GM13976 (cell line): Measurements from ENCODE around the gene BDNF.

Experiments used
- DNase-seq: peaks from one replicate; pipeline ENCODE4 v3.0.0; 2012; ENCODE audit warnings: low spot score
- in situ Hi-C: fragments of 300-500 bp; cut with MboI; formaldehyde crosslinking; loops from one replicate; pipeline ENCODE4 v1.12.0; 2022; ENCODE audit warnings: low sequenced_read_pairs, mixed read lengths, inconsistent platforms; ENCODE audit not compliant: unreplicated experiment
- TF ChIP-seq, protein P1 (sequence below): IDR thresholded peaks from 2 replicates; pipeline ENCODE4 v1.5.1; 2012; ENCODE audit warnings: borderline replicate concordance, mild to moderate bottlenecking; ENCODE audit not compliant: insufficient read depth; ENCODE audit errors: extremely low read depth, missing control alignments, control extremely low read depth

BDNF gene

DNA sequence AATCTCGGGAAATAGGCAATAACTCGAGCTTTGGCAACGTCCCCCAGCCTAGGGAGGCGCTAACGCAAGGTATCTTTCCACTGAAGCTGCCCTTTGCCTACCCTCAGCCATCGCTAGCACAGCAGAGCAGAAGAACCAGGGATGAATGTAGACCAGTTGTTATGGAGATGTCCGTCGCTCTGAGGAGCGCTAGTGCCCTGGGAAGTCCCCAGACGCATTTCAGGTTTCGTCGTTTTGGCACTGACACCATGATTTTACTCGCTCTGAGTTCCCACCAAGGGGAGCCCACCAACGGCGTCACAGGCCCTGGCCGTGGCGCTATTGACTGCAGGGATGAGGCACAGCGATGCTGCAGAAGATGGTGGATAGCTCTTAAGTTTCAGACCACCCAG lies 22.7 kb upstream of the BDNF start:
- no peak for DNase-seq
- in situ Hi-C loops, result loop anchor here (25.0 kb wide), 2 partner anchors 389 to 814 kb away; partner anchors contain the start of genes KIF18A and METTL15
- TF ChIP-seq, protein P1, sequence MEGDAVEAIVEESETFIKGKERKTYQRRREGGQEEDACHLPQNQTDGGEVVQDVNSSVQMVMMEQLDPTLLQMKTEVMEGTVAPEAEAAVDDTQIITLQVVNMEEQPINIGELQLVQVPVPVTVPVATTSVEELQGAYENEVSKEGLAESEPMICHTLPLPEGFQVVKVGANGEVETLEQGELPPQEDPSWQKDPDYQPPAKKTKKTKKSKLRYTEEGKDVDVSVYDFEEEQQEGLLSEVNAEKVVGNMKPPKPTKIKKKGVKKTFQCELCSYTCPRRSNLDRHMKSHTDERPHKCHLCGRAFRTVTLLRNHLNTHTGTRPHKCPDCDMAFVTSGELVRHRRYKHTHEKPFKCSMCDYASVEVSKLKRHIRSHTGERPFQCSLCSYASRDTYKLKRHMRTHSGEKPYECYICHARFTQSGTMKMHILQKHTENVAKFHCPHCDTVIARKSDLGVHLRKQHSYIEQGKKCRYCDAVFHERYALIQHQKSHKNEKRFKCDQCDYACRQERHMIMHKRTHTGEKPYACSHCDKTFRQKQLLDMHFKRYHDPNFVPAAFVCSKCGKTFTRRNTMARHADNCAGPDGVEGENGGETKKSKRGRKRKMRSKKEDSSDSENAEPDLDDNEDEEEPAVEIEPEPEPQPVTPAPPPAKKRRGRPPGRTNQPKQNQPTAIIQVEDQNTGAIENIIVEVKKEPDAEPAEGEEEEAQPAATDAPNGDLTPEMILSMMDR, result peak; percentile 8

GRCh38 chr11:27722117-27722952 lies 22.1 kb upstream of the BDNF start:
- peak; percentile 41 for DNase-seq
- TF ChIP-seq, protein P1, result no peak
- in situ Hi-C loops, result loop anchor here (25.0 kb wide), 2 partner anchors 390 to 815 kb away; partner anchors contain the start of genes KIF18A and METTL15

GRCh38 chr11:27721264-27722116 lies 21.2 kb upstream of the BDNF start:
- in situ Hi-C loops, result loop anchor here (25.0 kb wide), 2 partner anchors 391 to 816 kb away; partner anchors contain the start of genes KIF18A and METTL15
- no peak for DNase-seq
- TF ChIP-seq, protein P1, result no peak

GRCh38 chr11:27720277-27720830 lies 20.1 kb upstream of the BDNF start:
- in situ Hi-C loops, result loop anchor here (25.0 kb wide), 2 partner anchors 392 to 817 kb away; partner anchors contain the start of genes KIF18A and METTL15
- DNase-seq, result peak; percentile 57
- TF ChIP-seq, protein P1, result no peak

DNA sequence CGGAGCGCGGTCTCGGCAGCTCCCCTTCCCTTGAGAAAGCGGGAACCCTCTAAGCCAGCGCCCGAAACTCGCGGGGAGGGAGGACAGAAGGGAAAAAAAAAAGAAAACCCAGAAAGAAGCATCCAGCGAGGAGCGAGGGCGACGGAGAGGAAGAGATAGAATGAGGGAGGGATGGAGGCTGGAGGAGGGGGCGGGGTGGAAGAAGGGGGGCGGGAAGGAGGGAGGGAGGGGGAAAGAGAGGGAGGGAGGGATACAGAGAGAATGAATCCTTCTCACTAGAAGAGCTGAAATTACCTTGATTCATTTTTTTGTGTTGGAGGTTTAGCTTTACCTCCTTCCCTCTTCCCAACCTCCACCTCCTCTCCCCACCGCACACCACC lies 19.3 kb upstream of the BDNF start:
- in situ Hi-C loops, result loop anchor here (25.0 kb wide), 2 partner anchors 393 to 818 kb away; partner anchors contain the start of genes KIF18A and METTL15
- TF ChIP-seq, protein P1, result no peak
- DNase-seq, result no peak

DNA sequence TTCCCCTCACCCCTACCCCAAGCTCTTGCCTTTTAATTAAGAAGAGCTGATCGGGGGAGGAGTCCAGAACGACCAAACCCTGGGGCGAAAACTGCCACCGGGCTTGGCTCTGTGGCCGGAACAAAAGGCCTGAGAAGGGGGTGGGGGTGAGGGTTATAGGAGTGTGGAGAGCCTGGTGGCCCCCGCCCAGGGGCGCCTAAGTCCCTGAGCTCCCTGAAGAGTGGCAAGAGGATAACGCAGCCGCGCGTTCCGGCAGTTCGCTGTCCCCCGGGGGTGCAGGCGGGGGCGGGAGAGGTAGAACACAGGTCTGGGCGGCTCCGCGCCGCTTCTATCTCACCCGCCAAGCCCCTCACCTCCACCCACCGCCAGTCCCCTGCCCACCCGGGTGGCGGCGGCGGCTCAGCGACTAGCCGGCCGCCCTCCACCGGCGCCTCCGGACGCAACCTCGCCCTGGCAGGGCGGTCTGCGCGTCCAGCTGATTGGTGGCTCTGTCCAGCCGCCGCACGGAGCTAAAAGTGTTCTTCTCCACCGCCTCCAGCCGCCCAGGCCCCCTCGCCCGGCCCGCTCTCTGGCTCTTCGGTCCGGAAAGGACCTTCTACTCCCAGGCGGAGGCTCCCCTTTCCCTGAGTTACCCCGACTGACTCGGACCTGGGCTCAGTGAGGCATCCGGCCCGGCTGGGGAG lies 18.7 kb upstream of the BDNF start:
- DNase-seq, result no peak
- TF ChIP-seq, protein P1, result no peak
- in situ Hi-C loops, result loop anchor here (25.0 kb wide), 2 partner anchors 393 to 818 kb away; partner anchors contain the start of genes KIF18A and METTL15
